A549 (cell line): ENCODE results near the gene MRPL17.

ENCODE experiments used
- ESRRA ChIP-seq: fragments of 150-350 bp; IDR thresholded peaks from 2 replicates; pipeline ENCODE4 v1.6.1; 2014; ENCODE audit warnings: mild to moderate bottlenecking, low read length, borderline replicate concordance
- MAX ChIP-seq: IDR thresholded peaks from 2 replicates; pipeline ENCODE4 v1.6.1; 2012
- POLR2A ChIP-seq: IDR thresholded peaks from 2 replicates; pipeline ENCODE4 v1.6.1; 2012; ENCODE audit warnings: mild to moderate bottlenecking, low read length
- POLR2AphosphoS2 ChIP-seq: conservative IDR thresholded peaks from 2 replicates; pipeline ENCODE4 v1.6.1; 2012; ENCODE audit warnings: low read length, improper control_type of control experiment, inconsistent platforms
- TF ChIP-seq, protein P1 (sequence below): fragments of >200 bp; sonication (Bioruptor Twin); formaldehyde crosslinking; IDR thresholded peaks from 3 replicates; pipeline ENCODE4 v1.5.1; 2016

DNA sequence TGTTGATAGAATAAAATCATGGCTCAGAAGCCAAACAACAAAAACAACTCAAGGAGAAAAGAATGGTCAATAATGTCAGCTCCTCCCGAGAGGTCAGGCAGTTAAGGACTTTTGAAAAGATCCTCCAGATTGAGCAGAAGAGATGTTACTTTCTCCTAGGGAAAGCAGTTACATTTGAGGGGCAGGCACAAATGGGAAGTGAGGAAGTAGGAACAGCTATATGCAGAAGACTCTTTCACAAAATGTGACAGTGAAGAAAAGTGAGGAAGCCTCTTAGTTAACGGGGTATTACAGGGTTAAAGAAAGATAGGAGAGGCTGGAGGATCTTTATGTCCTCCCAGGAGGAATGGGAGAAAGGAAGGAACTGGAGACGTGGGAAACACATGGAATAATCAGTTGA, 31.0 kb downstream of the MRPL17 start:
- TF ChIP-seq, protein P1, sequence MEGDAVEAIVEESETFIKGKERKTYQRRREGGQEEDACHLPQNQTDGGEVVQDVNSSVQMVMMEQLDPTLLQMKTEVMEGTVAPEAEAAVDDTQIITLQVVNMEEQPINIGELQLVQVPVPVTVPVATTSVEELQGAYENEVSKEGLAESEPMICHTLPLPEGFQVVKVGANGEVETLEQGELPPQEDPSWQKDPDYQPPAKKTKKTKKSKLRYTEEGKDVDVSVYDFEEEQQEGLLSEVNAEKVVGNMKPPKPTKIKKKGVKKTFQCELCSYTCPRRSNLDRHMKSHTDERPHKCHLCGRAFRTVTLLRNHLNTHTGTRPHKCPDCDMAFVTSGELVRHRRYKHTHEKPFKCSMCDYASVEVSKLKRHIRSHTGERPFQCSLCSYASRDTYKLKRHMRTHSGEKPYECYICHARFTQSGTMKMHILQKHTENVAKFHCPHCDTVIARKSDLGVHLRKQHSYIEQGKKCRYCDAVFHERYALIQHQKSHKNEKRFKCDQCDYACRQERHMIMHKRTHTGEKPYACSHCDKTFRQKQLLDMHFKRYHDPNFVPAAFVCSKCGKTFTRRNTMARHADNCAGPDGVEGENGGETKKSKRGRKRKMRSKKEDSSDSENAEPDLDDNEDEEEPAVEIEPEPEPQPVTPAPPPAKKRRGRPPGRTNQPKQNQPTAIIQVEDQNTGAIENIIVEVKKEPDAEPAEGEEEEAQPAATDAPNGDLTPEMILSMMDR = no peak
- TF ChIP-seq POLR2A = no peak
- no peak for TF ChIP-seq POLR2AphosphoS2
- TF ChIP-seq MAX = no peak
- TF ChIP-seq ESRRA = no peak
